Testis (tissue), 3 donors: Measurements from ENCODE around the gene CEACAM16. TPM values are rescaled to one million over a fixed set of nuclear protein-coding genes. Genes with fewer than 3 reads are reported as not detected.
A peak's percentile ranks its signal among the peaks of the same experiment; 100 is the strongest.

Experiments used
- DNase-seq: peaks from one replicate; pipeline ENCODE4 v3.0.0-alpha.2; 2019
- H3K27ac ChIP-seq, 2 donors: fragments of 200-600 bp; sonication (generic); one replicate each; pipeline ENCODE4 v1.5.1; 2019
- H3K27me3 ChIP-seq: fragments of 200-600 bp; sonication (generic); one replicate; pipeline ENCODE4 v1.5.1; 2019
- H3K36me3 ChIP-seq: fragments of 200-600 bp; sonication (generic); one replicate; pipeline ENCODE4 v1.5.1; 2017; ENCODE audit warnings: low read depth; ENCODE audit errors: missing control alignments
- H3K4me1 ChIP-seq: fragments of 200-600 bp; sonication (generic); one replicate; pipeline ENCODE4 v1.5.1; 2019
- H3K4me3 ChIP-seq, 2 donors: fragments of 200-600 bp; sonication (generic); one replicate each; pipeline ENCODE4 v1.5.1; 2017 to 2019
- H3K9me3 ChIP-seq: fragments of 200-600 bp; sonication (generic); one replicate; pipeline ENCODE4 v1.5.1; 2017
- CTCF ChIP-seq, 3 experiments: fragments of 450-650 bp in 2 of 3; fragments of 200-600 bp in 1 of 3; sonication (generic) in 1 of 3; IDR thresholded peaks; one replicate each; pipeline ENCODE4 v1.5.1; 2016 to 2019; ENCODE audit warnings: antibody characterized with exemption in 3 of 3, mild to moderate bottlenecking in 2 of 3, moderate library complexity in 1 of 3
- POLR2A ChIP-seq: fragments of 450-650 bp; IDR thresholded peaks from one replicate; pipeline ENCODE4 v1.6.1; 2017; ENCODE audit warnings: antibody characterized with exemption, mild to moderate bottlenecking, moderate library complexity
- WGBS, 2 donors: methylation state at CpG; one replicate each; pipeline ENCODE4 v1.1.5; 2018; 5-methylcytosine and 5-hydroxymethylcytosine counted together
- intact Hi-C: fragments of 100-400 bp; cut with DNase I; formaldehyde crosslinking; loops from one replicate; pipeline ENCODE4 v1.15.1; 2023; ENCODE audit warnings: low total_unique reads
- polyA plus RNA-seq: library from polyadenylated mRNA; stranded (reverse); fragments of 350-450 nt; fragmentation: Illumina TruSeq; extraction: RNeasy Lipid Tissue Mini Kit (QIAGEN cat#74804); gene quantifications from one replicate; pipeline ENCODE4 v1.2.3, GENCODE V29; 2014; ENCODE audit warnings: low read depth, low replicate concordance; ENCODE audit not compliant: insufficient read depth
- total RNA-seq, 2 donors: library from RNA; depleted of rRNA; stranded (reverse); fragments of >200 nt; gene quantifications; one replicate each; pipeline ENCODE4 v1.2.3, GENCODE V29; 2016

CEACAM16 gene
- total and polyA plus RNA-seq, 3 donors from 2014 or later: 0.50 TPM; not detected in 2

GRCh38 chr19:44712864-44713515 is 14.0 kb downstream of the CEACAM16 start:
- H3K27me3 ChIP-seq: no peaks in the 10 kb centered on the region
- 60 to 62% methylated on average over 4 of the region's 4 CpGs for WGBS, 2 donors
- no peak overlapping the region for H3K4me3 ChIP-seq
- no peaks in the 10 kb centered on the region for H3K36me3 ChIP-seq
- H3K9me3 ChIP-seq: no peaks in the 10 kb centered on the region
- intact Hi-C loops: no loop called here
- H3K27ac ChIP-seq: no peak overlapping the region
- H3K4me1 ChIP-seq: no peaks in the 10 kb centered on the region
- no peak for DNase-seq
- no peak for TF ChIP-seq CTCF (IDR thresholded peaks at IDR 0.05)
- TF ChIP-seq POLR2A: no peak

GRCh38 chr19:44714597-44715169 is 15.7 kb downstream of the CEACAM16 start:
- H3K27ac ChIP-seq: no peak overlapping the region
- no peaks in the 10 kb centered on the region for H3K36me3 ChIP-seq
- WGBS, 2 donors: 0 to 44% methylated on average over 1 to 2 of the region's 2 CpGs
- H3K9me3 ChIP-seq: no peaks in the 10 kb centered on the region
- no peak for DNase-seq
- H3K4me1 ChIP-seq: peaks cover 14% of the 10 kb centered on the region
- H3K27me3 ChIP-seq: no peaks in the 10 kb centered on the region
- no peak overlapping the region for H3K4me3 ChIP-seq
- intact Hi-C loops: no loop called here
- TF ChIP-seq CTCF (IDR thresholded peaks at IDR 0.05) (no peak), POLR2A (no peak)

- H3K4me3 ChIP-seq: no peak overlapping the region
- peak overlapping the region in 1 of 2 donors; percentile 75 for H3K27ac ChIP-seq
- H3K9me3 ChIP-seq: no peaks in the 10 kb centered on the region
- intact Hi-C loops: no loop called here
- H3K4me1 ChIP-seq: peaks cover 14% of the 10 kb centered on the region
- H3K27me3 ChIP-seq: no peaks in the 10 kb centered on the region
- 92% methylated on average over 6 of the region's 6 CpGs for WGBS, 2 donors
- no peaks in the 10 kb centered on the region for H3K36me3 ChIP-seq
- TF ChIP-seq POLR2A (no peak), CTCF (IDR thresholded peaks at IDR 0.05) (no peak)
- no peak for DNase-seq
Measured at GRCh38 chr19:44717603-44718002, 18.7 kb downstream of the CEACAM16 start.

- Histone ChIP-seq H3K4me1 (peaks cover 14% of the 10 kb centered on the region), H3K27me3 (no peaks in the 10 kb centered on the region), H3K36me3 (no peaks in the 10 kb centered on the region), H3K9me3 (no peaks in the 10 kb centered on the region), H3K4me3 (no peak overlapping the region), H3K27ac (peak overlapping the region; percentile 37 to 75)
- WGBS, 2 donors: 21 to 51% methylated on average over 7 to 11 of the region's 11 CpGs
- no peak for TF ChIP-seq CTCF (IDR thresholded peaks at IDR 0.05)
- TF ChIP-seq POLR2A: no peak
- peak; percentile 82 for DNase-seq
- intact Hi-C loops: no loop called here
Measured at GRCh38 chr19:44718441-44719261, 19.7 kb downstream of the CEACAM16 start.
